ENCODE data around the gene CACNA1C.

The CACNA1C gene

GRCh38 chr12:2479851-2480535 is 427.2 kb downstream of the CACNA1C start:
- no peak overlapping the region for H3K4me3 ChIP-seq (ENCODE audit: low read depth in 1 of 2, low read length in 2 of 2)
- DNase-seq: no peak
- no peaks in the 10 kb centered on the region for H3K9me3 ChIP-seq (ENCODE audit: insufficient read depth, low read length, severe bottlenecking)
- H3K36me3 ChIP-seq (ENCODE audit: insufficient read depth, low read length): no peaks in the 10 kb centered on the region
- no peaks in the 10 kb centered on the region for H3K4me1 ChIP-seq (ENCODE audit: insufficient read depth, low read length)
- no peak overlapping the region for H2AFZ ChIP-seq (ENCODE audit: low read depth, low read length)
- ATAC-seq (ENCODE audit: insufficient read depth, low read depth): no peak
- H3K4me2 ChIP-seq (ENCODE audit: insufficient read depth, low read length): no peak overlapping the region
- no peak overlapping the region for H3K27ac ChIP-seq (ENCODE audit: low read length)
- H4K20me1 ChIP-seq (ENCODE audit: insufficient read depth, low read length): no peaks in the 10 kb centered on the region
- no peak for TF ChIP-seq EZH2 (IDR thresholded peaks at IDR 0.05; ENCODE audit: borderline replicate concordance, low read depth, low read length, severe bottlenecking)
- TF ChIP-seq, protein P1, sequence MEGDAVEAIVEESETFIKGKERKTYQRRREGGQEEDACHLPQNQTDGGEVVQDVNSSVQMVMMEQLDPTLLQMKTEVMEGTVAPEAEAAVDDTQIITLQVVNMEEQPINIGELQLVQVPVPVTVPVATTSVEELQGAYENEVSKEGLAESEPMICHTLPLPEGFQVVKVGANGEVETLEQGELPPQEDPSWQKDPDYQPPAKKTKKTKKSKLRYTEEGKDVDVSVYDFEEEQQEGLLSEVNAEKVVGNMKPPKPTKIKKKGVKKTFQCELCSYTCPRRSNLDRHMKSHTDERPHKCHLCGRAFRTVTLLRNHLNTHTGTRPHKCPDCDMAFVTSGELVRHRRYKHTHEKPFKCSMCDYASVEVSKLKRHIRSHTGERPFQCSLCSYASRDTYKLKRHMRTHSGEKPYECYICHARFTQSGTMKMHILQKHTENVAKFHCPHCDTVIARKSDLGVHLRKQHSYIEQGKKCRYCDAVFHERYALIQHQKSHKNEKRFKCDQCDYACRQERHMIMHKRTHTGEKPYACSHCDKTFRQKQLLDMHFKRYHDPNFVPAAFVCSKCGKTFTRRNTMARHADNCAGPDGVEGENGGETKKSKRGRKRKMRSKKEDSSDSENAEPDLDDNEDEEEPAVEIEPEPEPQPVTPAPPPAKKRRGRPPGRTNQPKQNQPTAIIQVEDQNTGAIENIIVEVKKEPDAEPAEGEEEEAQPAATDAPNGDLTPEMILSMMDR (IDR thresholded peaks at IDR 0.05; ENCODE audit: borderline replicate concordance, extremely low read depth, low read length, poor library complexity, severe bottlenecking): no peak
- H3K9ac ChIP-seq (ENCODE audit: low read depth, low read length): no peak overlapping the region
- no peaks in the 10 kb centered on the region for H3K79me2 ChIP-seq (ENCODE audit: insufficient read depth, low read length)
- H3K27me3 ChIP-seq (ENCODE audit: insufficient read depth, low read length, poor library complexity): peaks cover 5% of the 10 kb centered on the region

GRCh38 chr12:2481346-2481745 is 428.6 kb downstream of the CACNA1C start:
- no peak for ATAC-seq (ENCODE audit: insufficient read depth, low read depth)
- no peak overlapping the region for H3K4me3 ChIP-seq (ENCODE audit: low read depth in 1 of 2, low read length in 2 of 2)

DNA sequence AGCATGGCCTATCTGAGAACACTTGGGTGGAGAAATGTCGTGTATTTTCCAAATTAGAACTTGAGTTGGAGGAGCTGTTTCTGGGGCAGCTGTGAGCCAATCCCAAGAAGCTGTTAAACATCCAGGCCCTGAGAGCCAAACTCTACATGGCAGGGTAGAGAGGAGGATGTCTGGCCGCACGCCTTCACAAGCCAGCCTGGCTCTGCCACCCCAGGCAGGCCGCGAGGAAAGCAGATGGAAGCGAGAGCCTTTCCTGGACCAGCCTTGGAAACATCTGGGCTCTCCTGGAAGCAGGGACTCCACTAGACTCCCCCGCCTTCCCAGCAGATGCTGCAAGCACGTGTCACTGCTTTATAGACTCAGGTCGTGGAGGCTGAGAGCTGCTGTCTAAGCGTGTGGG is 429.2 kb downstream of the CACNA1C start:
- ATAC-seq (ENCODE audit: insufficient read depth, low read depth): no peak
- Histone ChIP-seq H2AFZ (ENCODE audit: low read depth, low read length) (no peak overlapping the region), H4K20me1 (ENCODE audit: insufficient read depth, low read length) (no peaks in the 10 kb centered on the region), H3K36me3 (ENCODE audit: insufficient read depth, low read length) (no peaks in the 10 kb centered on the region), H3K27ac (ENCODE audit: low read length) (no peak overlapping the region), H3K4me1 (ENCODE audit: insufficient read depth, low read length) (no peaks in the 10 kb centered on the region), H3K4me3 (ENCODE audit: low read depth in 1 of 2, low read length in 2 of 2) (no peak overlapping the region), H3K4me2 (ENCODE audit: insufficient read depth, low read length) (no peak overlapping the region), H3K9me3 (ENCODE audit: insufficient read depth, low read length, severe bottlenecking) (no peaks in the 10 kb centered on the region), H3K9ac (ENCODE audit: low read depth, low read length) (no peak overlapping the region), H3K79me2 (ENCODE audit: insufficient read depth, low read length) (no peaks in the 10 kb centered on the region), H3K27me3 (ENCODE audit: insufficient read depth, low read length, poor library complexity) (peaks cover 8% of the 10 kb centered on the region)
- no peak for DNase-seq
- no peak for TF ChIP-seq EZH2 (IDR thresholded peaks at IDR 0.05; ENCODE audit: borderline replicate concordance, low read depth, low read length, severe bottlenecking)
- TF ChIP-seq, protein P1 (IDR thresholded peaks at IDR 0.05; ENCODE audit: borderline replicate concordance, extremely low read depth, low read length, poor library complexity, severe bottlenecking): no peak

More at GRCh38 chr12:2481346-2481745, 428.6 kb downstream of the CACNA1C start:
- no peak for DNase-seq
- H3K4me1 ChIP-seq (ENCODE audit: insufficient read depth, low read length): no peaks in the 10 kb centered on the region
- H2AFZ ChIP-seq (ENCODE audit: low read depth, low read length): no peak overlapping the region
- no peak overlapping the region for H3K4me2 ChIP-seq (ENCODE audit: insufficient read depth, low read length)
- H3K27me3 ChIP-seq (ENCODE audit: insufficient read depth, low read length, poor library complexity): peaks cover 7% of the 10 kb centered on the region
- H4K20me1 ChIP-seq (ENCODE audit: insufficient read depth, low read length): no peaks in the 10 kb centered on the region
- no peaks in the 10 kb centered on the region for H3K79me2 ChIP-seq (ENCODE audit: insufficient read depth, low read length)
- no peak for TF ChIP-seq EZH2 (IDR thresholded peaks at IDR 0.05; ENCODE audit: borderline replicate concordance, low read depth, low read length, severe bottlenecking)
- TF ChIP-seq, protein P1 (IDR thresholded peaks at IDR 0.05; ENCODE audit: borderline replicate concordance, extremely low read depth, low read length, poor library complexity, severe bottlenecking): no peak
- H3K9ac ChIP-seq (ENCODE audit: low read depth, low read length): no peak overlapping the region
- H3K9me3 ChIP-seq (ENCODE audit: insufficient read depth, low read length, severe bottlenecking): no peaks in the 10 kb centered on the region
- H3K36me3 ChIP-seq (ENCODE audit: insufficient read depth, low read length): no peaks in the 10 kb centered on the region
- H3K27ac ChIP-seq (ENCODE audit: low read length): no peak overlapping the region

All from DND-41 (cell line).